ENCODE results near the gene HTR1D. TPM values are rescaled to one million over a fixed set of nuclear protein-coding genes. Genes with fewer than 3 reads are reported as not detected.
"Not testable (repeated sequence)": the region's sequence is repeated elsewhere in the genome, so short reads cannot be mapped to it uniquely, and the experiment has no call there.

Gene HTR1D
- total and polyA plus RNA-seq, 2 donors = 0.07 TPM; not detected in 1

DNA sequence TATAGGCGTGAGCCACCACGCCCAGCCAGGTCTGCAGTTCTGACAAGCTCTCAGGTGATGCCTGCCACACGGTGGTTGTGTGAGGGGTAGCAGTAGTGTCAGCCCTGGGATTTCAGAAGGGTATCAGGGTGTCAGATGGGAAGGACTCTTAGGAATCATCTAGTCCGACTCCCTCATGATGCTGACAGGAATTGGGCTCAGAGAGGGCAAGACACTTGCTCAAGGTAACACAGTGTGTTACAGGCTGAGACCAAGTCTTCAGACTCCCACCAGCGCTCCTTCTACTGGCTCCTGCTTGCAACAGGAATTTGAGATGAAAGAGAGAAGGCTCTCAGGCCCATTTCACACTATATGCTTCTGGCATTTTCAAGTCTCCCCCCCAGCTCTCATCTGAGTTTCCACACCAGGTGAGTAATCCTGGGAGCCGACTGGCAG, 6.9 kb downstream of the HTR1D start:
- no peak overlapping the region for H3K27ac ChIP-seq (ENCODE audit: low read depth in 1 of 2, low read length in 1 of 2)
- H3K4me3 ChIP-seq (ENCODE audit: low read length in 2 of 2) = no peak overlapping the region
- H3K36me3 ChIP-seq (ENCODE audit: control insufficient read depth in 2 of 2, insufficient read depth in 2 of 2, low read length in 1 of 2) = no peaks in the 10 kb centered on the region
- no peaks in the 10 kb centered on the region for H3K9me3 ChIP-seq (ENCODE audit: control insufficient read depth in 2 of 2, insufficient read depth in 1 of 2, low read length in 1 of 2)
- 56% methylated on average over 6 of the region's 6 CpGs for WGBS
- no peak for DNase-seq (ENCODE audit: low read depth in 6 of 9, low spot score in 9 of 9)
- H3K27me3 ChIP-seq (ENCODE audit: control insufficient read depth in 2 of 2, insufficient read depth in 1 of 2, low read length in 1 of 2) = peaks cover 0 to 23% of the 10 kb centered on the region in 2 donors
- no peaks in the 10 kb centered on the region for H3K4me1 ChIP-seq (ENCODE audit: control insufficient read depth in 2 of 2, insufficient read depth in 2 of 2, low read length in 2 of 2)

DNA sequence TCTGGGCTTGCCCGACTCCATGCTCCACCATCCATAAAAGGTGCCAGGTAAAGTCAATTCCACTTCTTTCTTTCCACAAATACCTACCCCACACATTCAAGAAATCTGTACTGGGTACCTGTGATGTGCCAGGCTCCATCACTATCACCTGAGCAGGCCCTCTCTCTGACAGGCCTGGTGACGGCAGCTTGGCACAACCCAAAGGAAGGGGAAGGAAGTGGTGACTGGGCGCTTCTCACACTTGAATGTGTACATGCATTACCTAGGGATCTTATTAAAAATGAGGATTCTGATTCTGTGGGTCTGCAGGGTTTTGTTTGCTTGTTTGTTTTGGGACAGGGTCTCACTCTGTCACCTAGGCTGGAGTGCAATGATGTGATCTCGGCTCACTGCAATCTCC, 7.5 kb downstream of the HTR1D start:
- H3K4me3 ChIP-seq (ENCODE audit: low read length in 2 of 2) = no peak overlapping the region
- no peak for DNase-seq (ENCODE audit: low read depth in 6 of 9, low spot score in 9 of 9)
- H3K27ac ChIP-seq (ENCODE audit: low read depth in 1 of 2, low read length in 1 of 2) = no peak overlapping the region
- H3K27me3 ChIP-seq (ENCODE audit: control insufficient read depth in 2 of 2, insufficient read depth in 1 of 2, low read length in 1 of 2) = peaks cover 0 to 17% of the 10 kb centered on the region in 2 donors
- no peaks in the 10 kb centered on the region for H3K4me1 ChIP-seq (ENCODE audit: control insufficient read depth in 2 of 2, insufficient read depth in 2 of 2, low read length in 2 of 2)
- no peaks in the 10 kb centered on the region for H3K9me3 ChIP-seq (ENCODE audit: control insufficient read depth in 2 of 2, insufficient read depth in 1 of 2, low read length in 1 of 2)
- WGBS = 51% methylated on average over 4 of the region's 4 CpGs
- H3K36me3 ChIP-seq (ENCODE audit: control insufficient read depth in 2 of 2, insufficient read depth in 2 of 2, low read length in 1 of 2) = no peaks in the 10 kb centered on the region

DNA sequence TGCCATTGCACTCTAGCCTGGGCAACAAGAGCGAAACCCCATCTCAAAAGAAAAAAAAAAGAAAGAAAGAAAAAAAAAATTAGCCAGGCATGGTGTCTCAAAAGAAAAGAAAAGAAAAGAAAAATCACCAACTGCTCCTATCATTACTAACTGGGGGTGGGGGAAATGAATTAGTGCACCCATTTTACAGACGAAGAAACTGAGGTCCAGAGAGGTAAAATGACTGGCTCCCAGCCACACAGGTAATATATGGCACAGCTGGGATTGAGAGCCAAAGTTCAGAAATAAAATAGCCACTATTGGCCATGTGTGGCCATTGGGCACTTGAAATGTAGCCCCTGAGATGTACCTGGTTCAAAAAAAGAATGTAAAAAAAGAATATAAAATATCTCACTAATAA, 8.8 kb downstream of the HTR1D start:
- no peaks in the 10 kb centered on the region for H3K9me3 ChIP-seq (ENCODE audit: control insufficient read depth in 2 of 2, insufficient read depth in 1 of 2, low read length in 1 of 2)
- H3K4me1 ChIP-seq (ENCODE audit: control insufficient read depth in 2 of 2, insufficient read depth in 2 of 2, low read length in 2 of 2) = no peaks in the 10 kb centered on the region
- H3K27me3 ChIP-seq (ENCODE audit: control insufficient read depth in 2 of 2, insufficient read depth in 1 of 2, low read length in 1 of 2) = peaks cover 0 to 12% of the 10 kb centered on the region in 2 donors
- no peaks in the 10 kb centered on the region for H3K36me3 ChIP-seq (ENCODE audit: control insufficient read depth in 2 of 2, insufficient read depth in 2 of 2, low read length in 1 of 2)
- no peak overlapping the region for H3K27ac ChIP-seq (ENCODE audit: low read depth in 1 of 2, low read length in 1 of 2)
- DNase-seq (ENCODE audit: low read depth in 6 of 9, low spot score in 9 of 9) = no peak
- 94% methylated on average over 2 of the region's 2 CpGs for WGBS
- no peak overlapping the region for H3K4me3 ChIP-seq (ENCODE audit: low read length in 2 of 2)

DNA sequence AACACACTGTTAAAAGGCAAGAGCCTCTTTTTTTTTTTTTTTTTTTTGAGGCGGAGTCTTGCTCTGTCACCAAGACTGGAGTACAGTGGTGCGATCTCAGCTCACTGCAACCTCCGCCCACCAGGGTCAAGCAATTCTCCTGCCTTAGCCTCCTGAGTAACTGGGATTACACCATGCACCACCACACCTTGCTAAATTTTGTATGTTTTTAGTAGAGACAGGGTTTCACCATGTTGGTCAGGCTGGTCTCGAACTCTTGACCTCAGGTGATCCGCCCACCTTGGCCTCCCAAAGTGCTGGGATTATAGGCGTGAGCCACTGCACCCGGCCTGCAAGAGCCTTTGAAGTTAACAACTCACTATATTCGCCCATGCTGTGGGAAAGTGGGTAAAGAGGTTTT, 9.6 kb downstream of the HTR1D start:
- not testable (repeated sequence) for H3K4me3 ChIP-seq (ENCODE audit: low read length in 2 of 2); DNase-seq (ENCODE audit: low read depth in 6 of 9, low spot score in 9 of 9); H3K4me1 ChIP-seq (ENCODE audit: control insufficient read depth in 2 of 2, insufficient read depth in 2 of 2, low read length in 2 of 2); H3K36me3 ChIP-seq (ENCODE audit: control insufficient read depth in 2 of 2, insufficient read depth in 2 of 2, low read length in 1 of 2); H3K27ac ChIP-seq (ENCODE audit: low read depth in 1 of 2, low read length in 1 of 2); H3K9me3 ChIP-seq (ENCODE audit: control insufficient read depth in 2 of 2, insufficient read depth in 1 of 2, low read length in 1 of 2)
- WGBS = 97% methylated on average over 8 of the region's 8 CpGs
- H3K27me3 ChIP-seq (ENCODE audit: control insufficient read depth in 2 of 2, insufficient read depth in 1 of 2, low read length in 1 of 2) = peaks cover 0 to 11% of the 10 kb centered on the region in 2 donors

DNA sequence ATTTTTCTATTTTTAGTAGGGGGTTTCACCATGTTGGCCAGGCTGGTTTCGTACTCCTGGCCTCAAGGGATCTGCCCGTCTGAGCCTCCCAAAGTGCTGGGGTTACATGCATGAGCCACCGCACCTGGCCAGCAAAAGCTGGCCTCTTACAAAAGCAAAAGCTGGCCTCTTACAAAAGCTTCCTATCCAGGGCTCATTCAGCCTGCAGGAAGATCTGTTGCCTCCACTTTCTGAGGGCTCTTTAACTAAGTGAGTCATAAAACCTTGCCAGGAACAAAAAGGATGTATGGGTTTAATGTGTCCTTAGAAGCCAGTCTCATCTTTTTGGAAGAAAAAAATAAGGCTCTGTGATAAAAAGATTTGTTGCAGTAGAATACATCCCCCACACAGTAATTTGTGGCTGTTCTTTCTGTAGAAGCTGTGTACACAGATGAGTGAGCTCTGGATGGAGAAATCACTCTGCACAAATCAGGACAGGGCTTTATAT, 15.0 kb downstream of the HTR1D start:
- Histone ChIP-seq H3K27me3 (ENCODE audit: control insufficient read depth in 2 of 2, insufficient read depth in 1 of 2, low read length in 1 of 2) (peaks cover 0 to 3% of the 10 kb centered on the region in 2 donors), H3K36me3 (ENCODE audit: control insufficient read depth in 2 of 2, insufficient read depth in 2 of 2, low read length in 1 of 2) (no peaks in the 10 kb centered on the region), H3K27ac (ENCODE audit: low read depth in 1 of 2, low read length in 1 of 2) (no peak overlapping the region), H3K9me3 (ENCODE audit: control insufficient read depth in 2 of 2, insufficient read depth in 1 of 2, low read length in 1 of 2) (no peaks in the 10 kb centered on the region), H3K4me3 (ENCODE audit: low read length in 2 of 2) (no peak overlapping the region), H3K4me1 (ENCODE audit: control insufficient read depth in 2 of 2, insufficient read depth in 2 of 2, low read length in 2 of 2) (no peaks in the 10 kb centered on the region)
- no peak for DNase-seq (ENCODE audit: low read depth in 6 of 9, low spot score in 9 of 9)
- 76% methylated on average over 3 of the region's 3 CpGs for WGBS

DNA sequence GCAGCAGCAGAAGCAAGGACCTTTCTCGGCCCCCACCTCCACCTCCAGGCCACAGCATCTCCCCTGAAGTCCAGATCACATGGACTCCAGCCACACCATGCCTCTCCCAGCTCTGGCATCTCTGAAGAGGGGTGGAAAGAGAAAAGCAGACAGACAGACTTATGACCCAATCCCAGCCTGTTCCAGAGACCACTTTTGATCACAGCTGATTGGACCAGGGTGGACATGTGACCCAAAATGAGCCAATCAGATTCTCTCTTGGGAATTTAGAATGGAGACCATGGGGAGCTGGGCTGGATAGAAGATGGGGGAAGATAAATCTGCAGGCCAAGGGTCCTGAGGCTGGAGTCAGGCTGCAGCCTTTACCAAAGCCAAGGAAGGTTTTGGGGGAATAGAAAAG, 16.4 kb downstream of the HTR1D start:
- Histone ChIP-seq H3K27ac (ENCODE audit: low read depth in 1 of 2, low read length in 1 of 2) (no peak overlapping the region), H3K9me3 (ENCODE audit: control insufficient read depth in 2 of 2, insufficient read depth in 1 of 2, low read length in 1 of 2) (no peaks in the 10 kb centered on the region), H3K4me1 (ENCODE audit: control insufficient read depth in 2 of 2, insufficient read depth in 2 of 2, low read length in 2 of 2) (no peaks in the 10 kb centered on the region), H3K36me3 (ENCODE audit: control insufficient read depth in 2 of 2, insufficient read depth in 2 of 2, low read length in 1 of 2) (no peaks in the 10 kb centered on the region), H3K4me3 (ENCODE audit: low read length in 2 of 2) (no peak overlapping the region), H3K27me3 (ENCODE audit: control insufficient read depth in 2 of 2, insufficient read depth in 1 of 2, low read length in 1 of 2) (peaks cover 0 to 3% of the 10 kb centered on the region in 2 donors)
- no peak for DNase-seq (ENCODE audit: low read depth in 6 of 9, low spot score in 9 of 9)
- 96% methylated on average over 1 of the region's 1 CpG for WGBS

DNA sequence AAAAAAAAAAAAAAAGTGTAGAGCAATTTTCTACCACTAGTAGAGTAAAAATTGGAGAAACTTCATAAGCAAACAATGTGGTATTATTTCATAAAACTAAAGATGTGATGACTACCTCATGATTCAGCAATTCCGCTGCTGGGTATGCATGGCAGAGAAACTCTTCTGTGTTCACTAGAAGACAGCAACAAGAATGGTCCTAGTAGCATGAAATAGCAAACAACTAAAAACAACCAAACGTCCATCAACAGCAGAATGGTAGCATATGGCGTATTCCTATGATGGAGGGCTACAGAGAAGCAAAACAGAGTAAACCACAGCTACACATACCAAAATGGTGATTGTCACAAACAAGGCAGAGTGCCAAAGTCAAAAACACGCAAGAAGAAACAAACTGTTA, 18.9 kb downstream of the HTR1D start:
- no peaks in the 10 kb centered on the region for H3K36me3 ChIP-seq (ENCODE audit: control insufficient read depth in 2 of 2, insufficient read depth in 2 of 2, low read length in 1 of 2)
- 91% methylated on average over 4 of the region's 4 CpGs for WGBS
- DNase-seq (ENCODE audit: low read depth in 6 of 9, low spot score in 9 of 9) = no peak
- no peak overlapping the region for H3K4me3 ChIP-seq (ENCODE audit: low read length in 2 of 2)
- H3K4me1 ChIP-seq (ENCODE audit: control insufficient read depth in 2 of 2, insufficient read depth in 2 of 2, low read length in 2 of 2) = no peaks in the 10 kb centered on the region
- H3K9me3 ChIP-seq (ENCODE audit: control insufficient read depth in 2 of 2, insufficient read depth in 1 of 2, low read length in 1 of 2) = peaks cover 0 to 4% of the 10 kb centered on the region in 2 donors
- peaks cover 0 to 3% of the 10 kb centered on the region in 2 donors for H3K27me3 ChIP-seq (ENCODE audit: control insufficient read depth in 2 of 2, insufficient read depth in 1 of 2, low read length in 1 of 2)
- no peak overlapping the region for H3K27ac ChIP-seq (ENCODE audit: low read depth in 1 of 2, low read length in 1 of 2)

DNA sequence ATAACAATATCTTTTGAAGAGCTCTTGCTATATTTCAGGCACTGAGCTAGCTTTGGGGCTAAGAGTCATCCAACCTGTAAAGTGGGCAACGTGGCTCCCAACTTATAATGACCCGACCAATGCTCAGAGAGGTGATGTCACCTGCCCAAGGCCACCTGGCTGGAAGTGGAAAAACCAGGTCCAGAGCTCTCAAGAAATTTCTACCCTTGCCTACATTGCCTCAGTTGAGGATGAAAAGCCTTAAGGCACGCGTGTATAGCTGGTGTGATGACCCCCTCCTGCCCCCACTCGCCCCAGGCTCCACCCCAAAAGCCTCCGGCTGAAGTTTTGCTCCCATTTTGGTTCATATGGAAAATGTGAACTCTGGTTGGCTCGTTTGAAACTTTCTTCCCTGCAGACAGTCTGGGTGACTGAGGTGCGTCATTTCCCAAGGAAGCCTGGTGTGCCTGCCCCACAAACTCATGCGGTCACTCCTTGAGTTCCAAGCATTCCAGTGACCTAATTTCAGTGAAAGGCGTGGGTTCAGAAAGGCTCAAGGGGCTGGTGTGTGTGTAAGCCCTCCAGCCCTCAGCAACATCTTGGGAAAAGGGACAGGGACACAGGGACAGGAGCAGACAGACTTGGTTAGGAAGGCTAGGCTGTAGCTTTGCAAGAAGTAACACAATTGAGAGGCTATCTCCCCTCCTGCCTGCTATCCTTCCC, 20.5 kb downstream of the HTR1D start:
- Histone ChIP-seq H3K4me1 (ENCODE audit: control insufficient read depth in 2 of 2, insufficient read depth in 2 of 2, low read length in 2 of 2) (no peaks in the 10 kb centered on the region), H3K4me3 (ENCODE audit: low read length in 2 of 2) (no peak overlapping the region), H3K9me3 (ENCODE audit: control insufficient read depth in 2 of 2, insufficient read depth in 1 of 2, low read length in 1 of 2) (peaks cover 0 to 4% of the 10 kb centered on the region in 2 donors), H3K36me3 (ENCODE audit: control insufficient read depth in 2 of 2, insufficient read depth in 2 of 2, low read length in 1 of 2) (no peaks in the 10 kb centered on the region), H3K27me3 (ENCODE audit: control insufficient read depth in 2 of 2, insufficient read depth in 1 of 2, low read length in 1 of 2) (peaks cover 0 to 3% of the 10 kb centered on the region in 2 donors), H3K27ac (ENCODE audit: low read depth in 1 of 2, low read length in 1 of 2) (no peak overlapping the region)
- DNase-seq (ENCODE audit: low read depth in 6 of 9, low spot score in 9 of 9) = no peak
- WGBS = 87% methylated on average over 10 of the region's 10 CpGs

DNA sequence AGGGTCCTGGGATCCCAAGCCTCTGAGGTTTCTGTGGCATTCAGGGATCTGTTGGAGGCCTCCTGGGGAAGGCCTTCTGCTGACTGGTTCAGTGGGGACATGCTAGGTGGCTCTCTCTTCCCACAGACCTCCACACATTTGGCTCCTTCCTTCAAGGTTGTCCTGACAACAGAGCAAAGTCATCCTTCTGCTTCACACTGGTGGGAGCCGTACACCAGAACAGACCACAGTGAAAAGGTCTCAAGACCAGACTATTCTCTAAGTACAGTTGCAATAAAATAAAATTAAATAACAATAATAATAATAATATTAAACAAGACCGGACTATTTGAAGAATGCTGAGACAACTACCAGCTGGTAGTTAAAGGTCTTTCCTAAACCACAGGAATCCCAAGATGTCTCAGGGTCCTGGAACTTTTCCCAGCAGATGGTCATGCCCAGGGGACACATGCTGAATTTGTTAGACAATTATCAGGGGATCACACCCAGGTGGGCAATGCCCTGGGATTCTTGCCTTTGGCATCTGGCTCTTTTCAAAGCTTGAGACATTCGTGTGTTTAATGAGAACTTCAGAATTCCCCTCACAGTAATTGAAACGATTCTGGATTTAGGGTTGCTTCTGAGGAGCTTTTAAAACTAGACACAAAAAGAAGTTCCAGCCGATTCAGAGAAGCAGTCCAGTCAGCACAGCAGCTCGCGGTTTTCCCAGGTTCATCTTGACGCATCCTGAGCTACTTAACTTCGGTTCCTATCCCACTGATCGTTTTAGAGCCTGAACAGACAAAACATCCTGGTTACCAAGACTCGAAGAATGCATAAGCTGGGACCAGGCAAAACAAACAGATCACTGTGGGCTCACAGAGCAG, 22.9 kb downstream of the HTR1D start:
- DNase-seq (ENCODE audit: low read depth in 6 of 9, low spot score in 9 of 9) = no peak
- 85% methylated on average over 11 of the region's 11 CpGs for WGBS

More for the DNA sequence above, 22.9 kb downstream of the HTR1D start:
- H3K9me3 ChIP-seq (ENCODE audit: control insufficient read depth in 2 of 2, insufficient read depth in 1 of 2, low read length in 1 of 2) = peaks cover 0 to 4% of the 10 kb centered on the region in 2 donors
- H3K27me3 ChIP-seq (ENCODE audit: control insufficient read depth in 2 of 2, insufficient read depth in 1 of 2, low read length in 1 of 2) = no peaks in the 10 kb centered on the region
- H3K4me3 ChIP-seq (ENCODE audit: low read length in 2 of 2) = no peak overlapping the region
- H3K36me3 ChIP-seq (ENCODE audit: control insufficient read depth in 2 of 2, insufficient read depth in 2 of 2, low read length in 1 of 2) = no peaks in the 10 kb centered on the region
- no peaks in the 10 kb centered on the region for H3K4me1 ChIP-seq (ENCODE audit: control insufficient read depth in 2 of 2, insufficient read depth in 2 of 2, low read length in 2 of 2)
- H3K27ac ChIP-seq (ENCODE audit: low read depth in 1 of 2, low read length in 1 of 2) = no peak overlapping the region

Measured in thymus (tissue), 11 donors.